HCT116 (cell line): ENCODE results near the gene SLC25A20. TPM values are rescaled to one million over a fixed set of nuclear protein-coding genes. Genes with fewer than 3 reads are reported as not detected.

Experiments used
- ATAC-seq: fragments of 200-7000 bp; cut with Tn5 transposase; 2 replicates; pipeline ENCODE4 v1.9.1; 2020; ENCODE audit warnings: mild to moderate bottlenecking, moderate library complexity
- BruUV-seq: library from RNA; stranded (reverse); fragments of 400-500 nt; replicated peaks from 2 replicates; lab custom pipeline; 2021; lab: Mats Ljungman, UMichigan
- CTCF ChIA-PET: fragments of 300-600 bp; sonication (Branson Sonifier 250); formaldehyde crosslinking; loops from one replicate; lab custom pipeline; 2021; ENCODE audit warnings: antibody characterized with exemption; lab: Charles Lee
- POLR2A ChIA-PET: fragments of 300-600, 350-600 bp; sonication (Branson Sonifier 250); formaldehyde crosslinking; loops from one replicate; lab custom pipeline; 2021; ENCODE audit warnings: antibody characterized with exemption; lab: Charles Lee
- RAD21 ChIA-PET, 2 experiments: fragments of 300-600 bp; sonication (Branson Sonifier 250); formaldehyde crosslinking; loops; one replicate each; lab custom pipeline; 2023; ENCODE audit warnings: low total read pairs in 2 of 2; ENCODE audit not compliant: uncharacterized antibody in 2 of 2, unreplicated experiment in 2 of 2, low non-redundant PET in 1 of 2; lab: Charles Lee
- DNase-seq: peaks from one replicate; pipeline ENCODE4 v3.0.0-alpha.2; 2010; ENCODE audit warnings: low read depth, low spot score
- H2AFZ ChIP-seq: fragments of 200-600 bp; shearing (Covaris generic), sonication (generic); 2 replicates; pipeline ENCODE4 v1.6.1; 2017; ENCODE audit warnings: low read depth, mixed run types, mixed read lengths, antibody characterized with exemption, low read length; ENCODE audit not compliant: poor library complexity, severe bottlenecking
- H3K27ac ChIP-seq: 2 replicates; pipeline ENCODE4 v1.5.1; 2012; ENCODE audit warnings: low read depth, low read length
- H3K27me3 ChIP-seq: fragments of 200-600 bp; sonication (generic); 2 replicates; pipeline ENCODE4 v1.6.1; 2016; ENCODE audit warnings: mixed run types, low read length, mixed read lengths; ENCODE audit not compliant: insufficient read depth
- H3K36me3 ChIP-seq, 2 experiments: fragments of 200-500 bp in 1 of 2; fragments of 200-600 bp in 1 of 2; sonication (Bioruptor generic) in 1 of 2; sonication (generic) in 1 of 2; 2 replicates each; pipeline versions ENCODE4 v1.5.1 to v1.6.1; 2014 to 2016; ENCODE audit warnings: low read length in 2 of 2, inconsistent platforms in 1 of 2, mixed read lengths in 1 of 2, mixed run types in 1 of 2; ENCODE audit not compliant: insufficient read depth in 2 of 2, control insufficient read depth in 1 of 2
- H3K4me1 ChIP-seq, 2 experiments: fragments of 200-600 bp in 1 of 2; sonication (generic) in 1 of 2; 2 replicates each; pipeline versions ENCODE4 v1.5.1 to v1.6.1; 2012 to 2017; ENCODE audit warnings: low read length in 2 of 2, inconsistent platforms in 1 of 2, mild to moderate bottlenecking in 1 of 2, mixed read lengths in 1 of 2, mixed run types in 1 of 2, moderate library complexity in 1 of 2; ENCODE audit not compliant: insufficient read depth in 2 of 2, control insufficient read depth in 1 of 2
- H3K4me2 ChIP-seq: fragments of 200-600 bp; sonication (generic); 2 replicates; pipeline ENCODE4 v1.6.1; 2017; ENCODE audit warnings: mixed run types, low read length, mixed read lengths
- H3K4me3 ChIP-seq, 2 experiments: fragments of 200-600 bp in 1 of 2; sonication (generic) in 1 of 2; replicated peaks in 1 of 2; 2 replicates each; pipeline ENCODE4 v1.5.1; 2011 to 2016; ENCODE audit warnings: low read length in 2 of 2, control low read depth in 1 of 2, low read depth in 1 of 2, mild to moderate bottlenecking in 1 of 2, mixed read lengths in 1 of 2, mixed run types in 1 of 2
- H3K79me2 ChIP-seq: fragments of 200-600 bp; sonication (generic); 2 replicates; pipeline ENCODE4 v1.6.1; 2017; ENCODE audit warnings: mild to moderate bottlenecking, mixed run types, low read length, moderate library complexity, mixed read lengths; ENCODE audit not compliant: insufficient read depth
- H3K9ac ChIP-seq: fragments of 200-600 bp; sonication (generic); 2 replicates; pipeline ENCODE4 v1.6.1; 2016; ENCODE audit warnings: low read length, mixed read lengths
- H3K9me2 ChIP-seq: fragments of 200-600 bp; sonication (generic), shearing (Covaris generic); 2 replicates; pipeline ENCODE4 v1.6.1; 2017; ENCODE audit warnings: mixed run types, mild to moderate bottlenecking, moderate library complexity; ENCODE audit not compliant: insufficient read depth
- H3K9me3 ChIP-seq, 2 experiments: fragments of 200-500 bp in 1 of 2; fragments of 200-600 bp in 1 of 2; sonication (Bioruptor generic) in 1 of 2; sonication (generic) in 1 of 2; 2 replicates each; pipeline ENCODE4 v1.6.1; 2014 to 2017; ENCODE audit warnings: low read length in 2 of 2, mixed read lengths in 2 of 2, inconsistent platforms in 1 of 2, low read depth in 1 of 2, mild to moderate bottlenecking in 1 of 2, mixed run types in 1 of 2, moderate library complexity in 1 of 2; ENCODE audit not compliant: control insufficient read depth in 1 of 2, insufficient read depth in 1 of 2
- H4K20me1 ChIP-seq: fragments of 200-600 bp; sonication (generic), shearing (Covaris generic); 2 replicates; pipeline ENCODE4 v1.6.1; 2017; ENCODE audit warnings: mixed run types, mild to moderate bottlenecking, moderate library complexity; ENCODE audit not compliant: insufficient read depth
- CBX3 ChIP-seq: IDR thresholded peaks from 2 replicates; pipeline ENCODE4 v1.6.1; 2012; ENCODE audit warnings: low read depth
- EGR1 ChIP-seq: IDR thresholded peaks from 2 replicates; pipeline ENCODE4 v1.6.1; 2012; ENCODE audit warnings: low read depth
- EZH2 ChIP-seq: fragments of 200-600 bp; sonication (generic); IDR thresholded peaks from 2 replicates; pipeline ENCODE4 v1.6.1; 2017; ENCODE audit warnings: antibody characterized with exemption, mixed run types
- EZH2phosphoT487 ChIP-seq: fragments of 200-600 bp; IDR thresholded peaks from 2 replicates; pipeline ENCODE4 v1.6.1; 2018; ENCODE audit warnings: antibody characterized with exemption, borderline replicate concordance
- POLR2A ChIP-seq: IDR thresholded peaks from 2 replicates; pipeline ENCODE4 v1.7.0; 2011; ENCODE audit warnings: borderline replicate concordance; ENCODE audit not compliant: insufficient read depth, insufficient read length; ENCODE audit errors: extremely low read depth
- POLR2AphosphoS5 ChIP-seq: IDR thresholded peaks from 2 replicates; pipeline ENCODE4 v1.6.1; 2011; ENCODE audit warnings: mild to moderate bottlenecking, low read depth, low read length, moderate library complexity
- RAD21 ChIP-seq: IDR thresholded peaks from 2 replicates; pipeline ENCODE4 v1.6.1; 2012; ENCODE audit warnings: low read depth, mild to moderate bottlenecking
- SRF ChIP-seq: IDR thresholded peaks from 2 replicates; pipeline ENCODE4 v1.6.1; 2012; ENCODE audit warnings: low read depth
- YY1 ChIP-seq: IDR thresholded peaks from 2 replicates; pipeline ENCODE4 v1.6.1; 2011; ENCODE audit warnings: low read length, low read depth, moderate library complexity, mild to moderate bottlenecking; ENCODE audit not compliant: insufficient replicate concordance; ENCODE audit errors: extremely low read depth
- ZNF274 ChIP-seq: fragments of 200-500 bp; sonication (Bioruptor generic); IDR thresholded peaks from 2 replicates; pipeline ENCODE4 v1.6.1; 2014; ENCODE audit warnings: mild to moderate bottlenecking, low read depth, low read length, inconsistent platforms
- intact Hi-C: fragments of 100-400 bp; cut with micrococcal nuclease; formaldehyde crosslinking; loops from 2 replicates; pipeline ENCODE4 v1.10.0; 2022
- total RNA-seq: library from RNA; stranded (reverse); gene quantifications from one replicate; pipeline ENCODE4 v1.2.1, GENCODE V29; 2021; ENCODE audit not compliant: unreplicated experiment
- TF ChIP-seq, protein P1 (sequence below): IDR thresholded peaks from 2 replicates; pipeline ENCODE4 v1.6.1; 2012; ENCODE audit warnings: low read depth

SLC25A20 gene
- total RNA-seq, 1 experiment from 2014 or later, result 8.7 TPM

DNA sequence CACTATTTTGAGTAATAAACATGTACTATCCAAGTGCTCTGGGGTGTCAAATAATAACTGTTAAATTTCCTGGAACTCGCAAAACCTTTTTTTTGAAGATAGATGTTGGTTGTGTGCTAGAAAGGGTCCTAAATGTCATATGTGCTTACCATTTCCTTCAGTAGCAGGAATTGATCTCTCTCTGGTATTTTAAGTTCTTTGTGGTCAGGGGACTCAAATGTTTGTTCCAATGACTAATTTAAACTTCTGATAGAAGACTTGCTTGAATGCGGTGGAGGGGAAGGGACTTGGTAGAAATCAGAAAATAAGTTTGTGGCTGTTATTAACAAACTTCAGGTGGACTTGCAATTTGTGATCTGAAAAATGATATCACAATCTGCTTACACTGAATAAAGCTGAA lies 46.8 kb upstream of the SLC25A20 start (continued):
- TF ChIP-seq, protein P1, sequence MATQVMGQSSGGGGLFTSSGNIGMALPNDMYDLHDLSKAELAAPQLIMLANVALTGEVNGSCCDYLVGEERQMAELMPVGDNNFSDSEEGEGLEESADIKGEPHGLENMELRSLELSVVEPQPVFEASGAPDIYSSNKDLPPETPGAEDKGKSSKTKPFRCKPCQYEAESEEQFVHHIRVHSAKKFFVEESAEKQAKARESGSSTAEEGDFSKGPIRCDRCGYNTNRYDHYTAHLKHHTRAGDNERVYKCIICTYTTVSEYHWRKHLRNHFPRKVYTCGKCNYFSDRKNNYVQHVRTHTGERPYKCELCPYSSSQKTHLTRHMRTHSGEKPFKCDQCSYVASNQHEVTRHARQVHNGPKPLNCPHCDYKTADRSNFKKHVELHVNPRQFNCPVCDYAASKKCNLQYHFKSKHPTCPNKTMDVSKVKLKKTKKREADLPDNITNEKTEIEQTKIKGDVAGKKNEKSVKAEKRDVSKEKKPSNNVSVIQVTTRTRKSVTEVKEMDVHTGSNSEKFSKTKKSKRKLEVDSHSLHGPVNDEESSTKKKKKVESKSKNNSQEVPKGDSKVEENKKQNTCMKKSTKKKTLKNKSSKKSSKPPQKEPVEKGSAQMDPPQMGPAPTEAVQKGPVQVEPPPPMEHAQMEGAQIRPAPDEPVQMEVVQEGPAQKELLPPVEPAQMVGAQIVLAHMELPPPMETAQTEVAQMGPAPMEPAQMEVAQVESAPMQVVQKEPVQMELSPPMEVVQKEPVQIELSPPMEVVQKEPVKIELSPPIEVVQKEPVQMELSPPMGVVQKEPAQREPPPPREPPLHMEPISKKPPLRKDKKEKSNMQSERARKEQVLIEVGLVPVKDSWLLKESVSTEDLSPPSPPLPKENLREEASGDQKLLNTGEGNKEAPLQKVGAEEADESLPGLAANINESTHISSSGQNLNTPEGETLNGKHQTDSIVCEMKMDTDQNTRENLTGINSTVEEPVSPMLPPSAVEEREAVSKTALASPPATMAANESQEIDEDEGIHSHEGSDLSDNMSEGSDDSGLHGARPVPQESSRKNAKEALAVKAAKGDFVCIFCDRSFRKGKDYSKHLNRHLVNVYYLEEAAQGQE, result no peak
- TF ChIP-seq POLR2AphosphoS5, result no peak
- no peak for TF ChIP-seq EZH2phosphoT487
- no peak for TF ChIP-seq POLR2A
- no peak for TF ChIP-seq EZH2
- no peak for TF ChIP-seq YY1

DNA sequence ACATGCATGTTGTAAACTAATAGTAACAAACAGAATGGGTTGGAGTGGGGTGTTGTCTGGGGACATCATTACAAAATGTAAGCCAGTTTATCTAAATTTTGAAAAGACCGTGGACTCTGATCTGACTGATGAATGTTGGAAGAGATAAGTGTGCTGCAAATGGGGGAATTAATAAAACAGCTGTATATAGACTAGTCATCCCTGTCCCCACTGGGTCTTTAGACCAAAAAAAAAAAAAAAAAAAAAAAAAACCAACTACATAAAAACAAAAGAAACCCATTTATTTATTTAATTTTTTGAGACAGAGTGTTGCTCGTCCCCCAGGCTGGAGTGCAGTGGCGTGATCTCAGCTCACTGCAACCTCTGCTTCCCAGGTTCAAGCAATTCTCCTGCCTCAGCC lies 40.0 kb upstream of the SLC25A20 start:
- intact Hi-C loops, result no loop called here
- no TSS peak for BruUV-seq
- H3K4me1 ChIP-seq, result no peaks in the 10 kb centered on the region
- ATAC-seq (no peak), DNase-seq (no peak)
- H4K20me1 ChIP-seq, result peaks cover 12% of the 10 kb centered on the region; the same call in 1 of the 2 replicates
- no peak overlapping the region for H3K4me2 ChIP-seq
- no peak overlapping the region for H3K4me3 ChIP-seq
- ChIA-PET RAD21 (no interaction called here), CTCF (interaction anchor here (0.8 kb wide), 1 partner anchor 199 kb away, joined by 3 read pairs; no protein-coding TSS in a partner anchor), POLR2A (no interaction called here)
- H3K36me3 ChIP-seq, result peaks cover 7 to 20% of the 10 kb centered on the region in 2 experiments; a peak in 2 of 4 replicates
- no peak overlapping the region for H3K9ac ChIP-seq
- H3K9me3 ChIP-seq, result no peaks in the 10 kb centered on the region
- H3K27me3 ChIP-seq, result no peaks in the 10 kb centered on the region
- peaks cover 81% of the 10 kb centered on the region for H3K79me2 ChIP-seq
- no peak overlapping the region for H3K27ac ChIP-seq
- H2AFZ ChIP-seq, result no peak overlapping the region
- TF ChIP-seq SRF (no peak), ZNF274 (no peak), EGR1 (no peak), CBX3 (no peak), RAD21 (no peak), POLR2A (no peak)
- TF ChIP-seq, protein P1, result no peak
- no peaks in the 10 kb centered on the region for H3K9me2 ChIP-seq
